Mucosa of rectum (tissue), 2 donors: Measurements from ENCODE around the gene BPTF.
A peak's percentile ranks its signal among the peaks of the same experiment; 100 is the strongest.
"Not testable (repeated sequence)": the region's sequence is repeated elsewhere in the genome, so short reads cannot be mapped to it uniquely, and the experiment has no call there.

Source experiments
- H3K27ac ChIP-seq, 2 donors: one replicate each; pipeline ENCODE4 v1.7.0; 2013; ENCODE audit warnings: inconsistent platforms in 2 of 2, low read depth in 2 of 2, low read length in 2 of 2
- H3K27me3 ChIP-seq, 2 donors: one replicate each; pipeline ENCODE4 v1.7.0; 2013; ENCODE audit warnings: low read length in 2 of 2; ENCODE audit not compliant: control insufficient read depth in 2 of 2, insufficient read depth in 2 of 2
- H3K36me3 ChIP-seq, 2 donors: one replicate each; pipeline ENCODE4 v1.7.0; 2013; ENCODE audit warnings: low read length in 2 of 2; ENCODE audit not compliant: control insufficient read depth in 2 of 2, insufficient read depth in 2 of 2
- H3K4me1 ChIP-seq, 2 donors: one replicate each; pipeline ENCODE4 v1.7.0; 2013; ENCODE audit warnings: low read length in 2 of 2, mild to moderate bottlenecking in 1 of 2; ENCODE audit not compliant: control insufficient read depth in 2 of 2, insufficient read depth in 2 of 2
- H3K4me3 ChIP-seq, 2 donors: one replicate each; pipeline ENCODE4 v1.7.0; 2013; ENCODE audit warnings: low read length in 2 of 2
- H3K9ac ChIP-seq, 2 donors: one replicate each; pipeline ENCODE4 v1.7.0; 2013; ENCODE audit warnings: low read length in 2 of 2, low read depth in 1 of 2, mild to moderate bottlenecking in 1 of 2
- H3K9me3 ChIP-seq, 2 donors: one replicate each; pipeline ENCODE4 v1.7.0; 2013; ENCODE audit warnings: low read length in 2 of 2; ENCODE audit not compliant: control insufficient read depth in 2 of 2
- donor health status: healthy.
- donor health status: Normal muscosa, but diverticular disease.

BPTF gene

GRCh38 chr17:67962156-67962555 is 136.9 kb downstream of the BPTF start:
- peaks cover 26 to 37% of the 10 kb centered on the region in 2 donors for H3K36me3 ChIP-seq
- not testable (repeated sequence) for H3K4me1 ChIP-seq, H3K4me3 ChIP-seq, H3K27ac ChIP-seq, H3K9me3 ChIP-seq, H3K9ac ChIP-seq, H3K27me3 ChIP-seq

GRCh38 chr17:67963145-67963572 is 137.9 kb downstream of the BPTF start:
- Histone ChIP-seq H3K27ac (peak overlapping the region in 1 of 2 donors; percentile 37), H3K36me3 (peaks cover 21 to 32% of the 10 kb centered on the region in 2 donors)
- not testable (repeated sequence) for H3K4me1 ChIP-seq, H3K27me3 ChIP-seq, H3K9me3 ChIP-seq, H3K4me3 ChIP-seq, H3K9ac ChIP-seq

- Histone ChIP-seq H3K4me1 (no peaks in the 10 kb centered on the region), H3K36me3 (peaks cover 17% of the 10 kb centered on the region in 2 donors), H3K9me3 (no peaks in the 10 kb centered on the region), H3K9ac (no peak overlapping the region), H3K27me3 (no peaks in the 10 kb centered on the region), H3K4me3 (no peak overlapping the region), H3K27ac (no peak overlapping the region)
These were observed 145.5 kb downstream of the BPTF start for GRCh38 chr17:67970783-67971182.

- Histone ChIP-seq H3K36me3 (peaks cover 11 to 14% of the 10 kb centered on the region in 2 donors), H3K9me3 (no peaks in the 10 kb centered on the region), H3K27ac (no peak overlapping the region), H3K27me3 (no peaks in the 10 kb centered on the region), H3K9ac (no peak overlapping the region), H3K4me3 (no peak overlapping the region), H3K4me1 (no peaks in the 10 kb centered on the region)
These were observed 148.9 kb downstream of the BPTF start for GRCh38 chr17:67974185-67974584.

GRCh38 chr17:67974598-67975066 is 149.3 kb downstream of the BPTF start:
- H3K36me3 ChIP-seq: peaks cover 11 to 14% of the 10 kb centered on the region in 2 donors

GRCh38 chr17:67976306-67976705 is 151.0 kb downstream of the BPTF start:
- not testable (repeated sequence) for H3K9ac ChIP-seq, H3K27ac ChIP-seq, H3K4me3 ChIP-seq, H3K27me3 ChIP-seq, H3K9me3 ChIP-seq, H3K4me1 ChIP-seq
- H3K36me3 ChIP-seq: peaks cover 11 to 14% of the 10 kb centered on the region in 2 donors

More at GRCh38 chr17:67974598-67975066, 149.3 kb downstream of the BPTF start:
- no peak overlapping the region for H3K4me3 ChIP-seq
- H3K27ac ChIP-seq: no peak overlapping the region
- no peak overlapping the region for H3K9ac ChIP-seq
- no peaks in the 10 kb centered on the region for H3K27me3 ChIP-seq
- H3K4me1 ChIP-seq: no peaks in the 10 kb centered on the region
- no peaks in the 10 kb centered on the region for H3K9me3 ChIP-seq

- H3K4me3 ChIP-seq: no peak overlapping the region
- H3K36me3 ChIP-seq: peaks cover 3 to 10% of the 10 kb centered on the region in 2 donors
- H3K4me1 ChIP-seq: no peaks in the 10 kb centered on the region
- no peak overlapping the region for H3K9ac ChIP-seq
- no peak overlapping the region for H3K27ac ChIP-seq
- no peaks in the 10 kb centered on the region for H3K9me3 ChIP-seq
- H3K27me3 ChIP-seq: no peaks in the 10 kb centered on the region
These were observed 155.2 kb downstream of the BPTF start for GRCh38 chr17:67980456-67980855.

- not testable (repeated sequence) for H3K9me3 ChIP-seq, H3K9ac ChIP-seq, H3K4me1 ChIP-seq, H3K4me3 ChIP-seq, H3K27me3 ChIP-seq, H3K27ac ChIP-seq, H3K36me3 ChIP-seq
These were observed 155.6 kb downstream of the BPTF start for GRCh38 chr17:67980883-67981282.

- Histone ChIP-seq H3K27ac (no peak overlapping the region), H3K9ac (no peak overlapping the region), H3K9me3 (no peaks in the 10 kb centered on the region), H3K4me3 (no peak overlapping the region), H3K27me3 (no peaks in the 10 kb centered on the region), H3K4me1 (no peaks in the 10 kb centered on the region), H3K36me3 (peaks cover 0 to 3% of the 10 kb centered on the region in 2 donors)
These were observed 156.8 kb downstream of the BPTF start for GRCh38 chr17:67982034-67982640.

GRCh38 chr17:67982686-67983382 is 157.5 kb downstream of the BPTF start:
- Histone ChIP-seq H3K4me3 (no peak overlapping the region), H3K27ac (no peak overlapping the region), H3K4me1 (no peaks in the 10 kb centered on the region)

More at GRCh38 chr17:67982686-67983382, 157.5 kb downstream of the BPTF start:
- Histone ChIP-seq H3K9ac (no peak overlapping the region), H3K9me3 (no peaks in the 10 kb centered on the region), H3K27me3 (no peaks in the 10 kb centered on the region), H3K36me3 (peaks cover 0 to 2% of the 10 kb centered on the region in 2 donors)
